RWPE2 (cell line): Measurements from ENCODE around the gene LAMTOR3.

Experiments
- ATAC-seq: fragments of 200-7000 bp; cut with Tn5 transposase; 3 replicates; pipeline ENCODE4 v1.9.1; 2021; ENCODE audit warnings: low read depth
- DNase-seq: peaks from one replicate; pipeline ENCODE4 v3.0.0-alpha.2; 2020; ENCODE audit warnings: low spot score
- H3K27ac ChIP-seq: fragments of 450-650 bp; 2 replicates; pipeline ENCODE4 v1.5.1; 2017; ENCODE audit warnings: mild to moderate bottlenecking; ENCODE audit not compliant: poor library complexity, severe bottlenecking
- H3K27me3 ChIP-seq: fragments of 250-450 bp; sonication (Bioruptor Pico); 2 replicates; pipeline ENCODE4 v1.5.1; 2021; ENCODE audit warnings: mild to moderate bottlenecking, moderate library complexity; ENCODE audit not compliant: insufficient read depth, poor library complexity, severe bottlenecking
- H3K36me3 ChIP-seq: fragments of 250-450 bp; sonication (Bioruptor Pico); 2 replicates; pipeline ENCODE4 v1.5.1; 2020; ENCODE audit warnings: low read depth, mild to moderate bottlenecking, moderate library complexity
- H3K4me1 ChIP-seq: fragments of 250-450 bp; sonication (Bioruptor Pico); 2 replicates; pipeline ENCODE4 v1.5.1; 2021; ENCODE audit warnings: mild to moderate bottlenecking, moderate library complexity; ENCODE audit not compliant: insufficient read depth, poor library complexity, severe bottlenecking
- H3K4me3 ChIP-seq: fragments of 250-450 bp; sonication (Bioruptor Pico); 2 replicates; pipeline ENCODE4 v1.5.1; 2021; ENCODE audit warnings: mild to moderate bottlenecking, moderate library complexity; ENCODE audit not compliant: severe bottlenecking
- H3K9me3 ChIP-seq: fragments of 250-450 bp; sonication (Bioruptor Pico); 2 replicates; pipeline ENCODE4 v1.5.1; 2021; ENCODE audit warnings: mild to moderate bottlenecking, moderate library complexity; ENCODE audit not compliant: severe bottlenecking
- CTCF ChIP-seq: fragments of 450-650 bp; IDR thresholded peaks from one replicate; pipeline ENCODE4 v1.5.1; 2017; ENCODE audit warnings: mild to moderate bottlenecking, moderate library complexity; ENCODE audit not compliant: poor library complexity, severe bottlenecking

LAMTOR3 gene

DNA sequence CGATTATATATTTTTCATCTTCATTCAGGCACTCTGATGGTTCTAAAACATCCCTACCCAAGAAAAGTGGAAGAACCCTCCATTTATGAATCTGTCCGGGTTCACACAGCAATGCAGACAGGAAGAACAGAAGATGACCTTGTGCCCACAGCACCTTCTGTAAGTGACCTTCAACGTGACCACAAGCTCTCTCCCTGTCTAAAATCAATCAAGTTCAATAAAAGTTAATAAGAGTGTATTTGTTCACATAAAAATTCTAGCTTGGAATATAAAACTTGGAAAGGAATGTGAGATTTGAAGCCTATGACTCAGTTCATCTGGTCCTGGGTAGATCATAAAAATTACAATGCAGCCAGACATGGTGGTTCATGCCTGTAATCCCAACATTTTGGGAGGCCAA is 41.0 kb downstream of the LAMTOR3 start:
- no peaks in the 10 kb centered on the region for H3K27me3 ChIP-seq
- H3K9me3 ChIP-seq: no peaks in the 10 kb centered on the region
- H3K4me3 ChIP-seq: no peak overlapping the region
- DNase-seq (no peak), ATAC-seq (no peak)
- H3K4me1 ChIP-seq: no peaks in the 10 kb centered on the region
- no peak overlapping the region for H3K27ac ChIP-seq
- TF ChIP-seq CTCF: no peak
- peaks cover 27% of the 10 kb centered on the region for H3K36me3 ChIP-seq

- Histone ChIP-seq H3K4me3 (no peak overlapping the region), H3K9me3 (no peaks in the 10 kb centered on the region), H3K27ac (no peak overlapping the region), H3K36me3 (peaks cover 21% of the 10 kb centered on the region), H3K27me3 (no peaks in the 10 kb centered on the region), H3K4me1 (no peaks in the 10 kb centered on the region)
- ATAC-seq (no peak), DNase-seq (no peak)
- TF ChIP-seq CTCF: no peak
Measured at GRCh38 chr4:99852199-99852749, 42.0 kb downstream of the LAMTOR3 start.

DNA sequence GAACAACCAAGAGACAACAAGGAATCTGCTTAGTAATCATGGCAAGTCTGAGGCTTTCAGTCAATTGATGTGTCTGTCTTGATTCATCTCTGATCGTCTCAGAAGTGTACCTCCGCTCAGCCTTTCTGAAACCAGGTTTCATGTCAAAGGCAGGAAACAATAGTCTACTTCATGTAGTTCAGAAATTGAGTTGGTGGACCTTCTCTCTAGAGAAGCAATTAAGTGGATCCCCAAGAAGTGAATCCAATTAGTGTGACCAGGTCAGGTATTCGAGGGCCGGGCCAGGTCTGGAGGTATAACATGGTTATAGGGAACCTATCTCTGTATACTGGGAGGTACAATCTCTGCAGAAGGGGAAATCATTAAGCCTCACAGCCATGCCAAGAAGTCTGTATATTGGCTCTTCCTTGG is 45.6 kb downstream of the LAMTOR3 start:
- H3K4me1 ChIP-seq: no peaks in the 10 kb centered on the region
- no peak for TF ChIP-seq CTCF
- H3K9me3 ChIP-seq: no peaks in the 10 kb centered on the region
- H3K27me3 ChIP-seq: no peaks in the 10 kb centered on the region
- H3K27ac ChIP-seq: no peak overlapping the region
- DNase-seq (no peak), ATAC-seq (no peak)
- peaks cover 6% of the 10 kb centered on the region; the same call in 1 of the 2 replicates for H3K36me3 ChIP-seq
- H3K4me3 ChIP-seq: no peak overlapping the region

DNA sequence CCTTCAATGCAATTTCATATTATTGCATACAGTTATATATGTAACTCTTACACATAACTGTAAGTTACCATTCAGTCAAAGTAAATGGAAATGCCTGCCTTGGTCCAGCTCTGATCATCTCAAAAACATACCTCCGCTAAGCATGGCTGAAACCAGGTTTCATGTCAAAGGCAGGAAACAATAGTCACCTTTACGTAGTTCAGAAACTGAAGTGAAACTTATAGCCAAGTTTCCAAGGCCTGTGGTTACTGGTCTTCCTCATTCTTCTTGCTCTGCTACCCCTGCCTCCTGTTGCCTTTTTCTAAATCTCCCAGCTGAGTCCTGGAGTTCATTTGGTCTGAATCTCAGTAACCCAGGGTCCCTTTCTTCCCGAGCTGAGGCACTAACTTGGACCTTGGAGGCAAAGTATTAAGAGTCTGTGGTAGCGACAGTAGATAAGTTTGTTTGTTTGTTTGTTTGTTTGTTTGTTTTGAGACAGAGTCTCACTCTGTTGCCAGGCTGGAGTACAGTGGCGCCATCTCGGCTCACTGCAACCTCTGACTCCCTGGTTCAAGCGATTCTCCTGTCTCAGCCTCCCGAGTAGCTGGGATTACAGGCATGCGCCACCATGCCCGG is 46.8 kb downstream of the LAMTOR3 start:
- Histone ChIP-seq H3K9me3 (no peaks in the 10 kb centered on the region), H3K27me3 (no peaks in the 10 kb centered on the region), H3K36me3 (peaks cover 9% of the 10 kb centered on the region; the same call in 1 of the 2 replicates), H3K4me3 (no peak overlapping the region), H3K27ac (no peak overlapping the region), H3K4me1 (no peaks in the 10 kb centered on the region)
- DNase-seq (no peak), ATAC-seq (no peak)
- no peak for TF ChIP-seq CTCF

- H3K4me3 ChIP-seq: no peak overlapping the region
- H3K27ac ChIP-seq: no peak overlapping the region
- no peaks in the 10 kb centered on the region for H3K27me3 ChIP-seq
- DNase-seq: no peak
- no peaks in the 10 kb centered on the region for H3K9me3 ChIP-seq
- no peaks in the 10 kb centered on the region for H3K4me1 ChIP-seq
- TF ChIP-seq CTCF: no peak
- ATAC-seq: no peak
- peaks cover 9% of the 10 kb centered on the region for H3K36me3 ChIP-seq
Measured at GRCh38 chr4:99846891-99847290, 47.3 kb downstream of the LAMTOR3 start.
